CD8-positive, alpha-beta memory T cell (primary cell): Measurements from ENCODE around the gene BTN3A1. TPM values are rescaled to one million over a fixed set of nuclear protein-coding genes. Genes with fewer than 3 reads are reported as not detected.
"Not testable (repeated sequence)": the region's sequence is repeated elsewhere in the genome, so short reads cannot be mapped to it uniquely, and the experiment has no call there.

Experiments
- CTCF ChIA-PET: fragments of 350-600 bp; sonication (Branson Sonifier 250); formaldehyde crosslinking; loops from one replicate; lab custom pipeline; 2021; ENCODE audit warnings: antibody characterized with exemption; lab: Charles Lee
- POLR2A ChIA-PET: fragments of 350-600 bp; sonication (Branson Sonifier 250); formaldehyde crosslinking; loops from one replicate; lab custom pipeline; 2021; ENCODE audit warnings: antibody characterized with exemption; lab: Charles Lee
- DNase-seq, 5 donors: peaks; one replicate each; pipeline versions ENCODE4 v3.0.0 to v3.0.0-alpha.2; 2020 to 2022; ENCODE audit warnings: mixed read lengths in 1 of 5
- H3K27ac ChIP-seq: one replicate; pipeline ENCODE4 v1.7.0; 2013; ENCODE audit warnings: low read depth, mild to moderate bottlenecking, low read length, moderate library complexity
- H3K27me3 ChIP-seq: 2 replicates; pipeline ENCODE4 v1.7.0; 2013; ENCODE audit warnings: low read length, mild to moderate bottlenecking; ENCODE audit not compliant: insufficient read depth, poor library complexity, severe bottlenecking
- H3K36me3 ChIP-seq: 2 replicates; pipeline ENCODE4 v1.7.0; 2013; ENCODE audit warnings: mild to moderate bottlenecking, low read length, moderate library complexity; ENCODE audit not compliant: insufficient read depth
- H3K4me1 ChIP-seq: 2 replicates; pipeline ENCODE4 v1.7.0; 2013; ENCODE audit warnings: mild to moderate bottlenecking, low read length, moderate library complexity; ENCODE audit not compliant: insufficient read depth
- H3K4me3 ChIP-seq: 2 replicates; pipeline ENCODE4 v1.7.0; 2013; ENCODE audit warnings: mild to moderate bottlenecking, low read length
- H3K9me3 ChIP-seq: 2 replicates; pipeline ENCODE4 v1.7.0; 2013; ENCODE audit warnings: mild to moderate bottlenecking, low read length
- H3K27ac Mint-ChIP-seq, 8 donors: one replicate each; pipeline ENCODE4 v1.8.0; 2020 to 2021; ENCODE audit warnings: mixed read lengths in 8 of 8, mild to moderate bottlenecking in 6 of 8, inconsistent platforms in 3 of 8, moderate library complexity in 3 of 8
- H3K27me3 Mint-ChIP-seq, 2 donors: one replicate each; pipeline ENCODE4 v1.8.0; 2020 to 2021; ENCODE audit warnings: mixed read lengths in 2 of 2, mild to moderate bottlenecking in 1 of 2, moderate library complexity in 1 of 2
- H3K36me3 Mint-ChIP-seq, 3 donors: one replicate each; pipeline ENCODE4 v1.8.0; 2020 to 2021; ENCODE audit warnings: mixed read lengths in 3 of 3, inconsistent platforms in 1 of 3, mild to moderate bottlenecking in 1 of 3
- H3K4me1 Mint-ChIP-seq, 3 donors: one replicate each; pipeline ENCODE4 v1.8.0; 2020 to 2021; ENCODE audit warnings: mixed read lengths in 3 of 3, inconsistent platforms in 1 of 3, mild to moderate bottlenecking in 1 of 3
- H3K4me3 Mint-ChIP-seq, 7 donors: one replicate each; pipeline ENCODE4 v1.8.0; 2020 to 2021; ENCODE audit warnings: mixed read lengths in 7 of 7, mild to moderate bottlenecking in 6 of 7, moderate library complexity in 4 of 7, inconsistent platforms in 2 of 7
- H3K9me3 Mint-ChIP-seq, 5 donors: one replicate each; pipeline ENCODE4 v1.8.0; 2020 to 2022; ENCODE audit warnings: mixed read lengths in 5 of 5, mild to moderate bottlenecking in 3 of 5, moderate library complexity in 2 of 5, inconsistent platforms in 1 of 5
- polyA plus RNA-seq: library from polyadenylated mRNA; unstranded; fragments of 300-500 nt; fragmentation: Illumina TruSeq; gene quantifications from one replicate; pipeline ENCODE4 v1.2.3, GENCODE V29; 2021
- total RNA-seq, 2 experiments: library from RNA; stranded (reverse); gene quantifications; one replicate each; pipeline ENCODE4 v1.2.3, GENCODE V29; 2021

Gene BTN3A1
- total RNA-seq = 10 to 100 TPM; 30.8 to 31.5 TPM
- 85.0 TPM for polyA plus RNA-seq

GRCh38 chr6:26401987-26402658, at the start of gene BTN3A1:
BTN3A1 (plus strand) TSS chr6:26402275; CDS start chr6:26405564, 3,289 bp downstream.
- DNase-seq = peak; percentile 60 to 82 (median 77)
- peaks cover 50 to 57% (median 51%) of the 10 kb centered on the region in 3 donors for H3K4me1 Mint-ChIP-seq
- peak within 1 kb of the TSS; percentile 95 for H3K4me3 ChIP-seq
- no peaks in the 10 kb centered on the region for H3K27me3 ChIP-seq
- peaks cover 46% of the 10 kb centered on the region for H3K4me1 ChIP-seq
- H3K9me3 ChIP-seq = no peaks in the 10 kb centered on the region
- no peaks in the 10 kb centered on the region for H3K9me3 Mint-ChIP-seq
- peaks cover 16 to 51% (median 18%) of the 10 kb centered on the region in 3 donors for H3K36me3 Mint-ChIP-seq
- peak within 1 kb of the TSS; percentile 94 for H3K27ac ChIP-seq
- ChIA-PET CTCF (no interaction called here), POLR2A (no interaction called here)
- peaks cover 16% of the 10 kb centered on the region for H3K36me3 ChIP-seq
- H3K4me3 Mint-ChIP-seq = peak within 1 kb of the TSS; percentile 94 to 100 (median 97)
- H3K27ac Mint-ChIP-seq = peak within 1 kb of the TSS; percentile 97 to 100 (median 100)
- H3K27me3 Mint-ChIP-seq = no peaks in the 10 kb centered on the region

GRCh38 chr6:26352315-26352714, 49.8 kb upstream of the BTN3A1 start:
- ChIA-PET CTCF (interaction anchor here (0.8 kb wide), 1 partner anchor 170 kb away, joined by 3 read pairs; no protein-coding TSS in a partner anchor), POLR2A (no interaction called here)
- DNase-seq = no peak

GRCh38 chr6:26354162-26354561, 47.9 kb upstream of the BTN3A1 start:
- CTCF ChIA-PET = interaction anchor here (1.5 kb wide), 1 partner anchor 13 kb away, joined by 5 read pairs; no protein-coding TSS in a partner anchor
- POLR2A ChIA-PET = no interaction called here

More at GRCh38 chr6:26352315-26352714, 49.8 kb upstream of the BTN3A1 start:
- Histone ChIP-seq H3K27ac (no peak overlapping the region), H3K36me3 (no peaks in the 10 kb centered on the region), H3K4me1 (no peaks in the 10 kb centered on the region), H3K27me3 (no peaks in the 10 kb centered on the region), H3K4me3 (no peak overlapping the region), H3K9me3 (no peaks in the 10 kb centered on the region)
- H3K4me1 Mint-ChIP-seq = no peaks in the 10 kb centered on the region
- no peaks in the 10 kb centered on the region for H3K27me3 Mint-ChIP-seq
- no peaks in the 10 kb centered on the region for H3K9me3 Mint-ChIP-seq
- no peaks in the 10 kb centered on the region for H3K36me3 Mint-ChIP-seq
- no peak overlapping the region for H3K4me3 Mint-ChIP-seq
- H3K27ac Mint-ChIP-seq = no peak overlapping the region

GRCh38 chr6:26355366-26355765, 46.7 kb upstream of the BTN3A1 start:
- POLR2A ChIA-PET = no interaction called here
- CTCF ChIA-PET = no interaction called here

More at GRCh38 chr6:26354162-26354561, 47.9 kb upstream of the BTN3A1 start:
- Histone ChIP-seq H3K27me3 (no peaks in the 10 kb centered on the region), H3K9me3 (no peaks in the 10 kb centered on the region), H3K4me3 (no peak overlapping the region), H3K36me3 (no peaks in the 10 kb centered on the region), H3K4me1 (peaks cover 8% of the 10 kb centered on the region), H3K27ac (no peak overlapping the region)
- Mint-ChIP-seq H3K9me3 (no peaks in the 10 kb centered on the region), H3K36me3 (no peaks in the 10 kb centered on the region), H3K27ac (no peak overlapping the region), H3K27me3 (no peaks in the 10 kb centered on the region), H3K4me1 (peaks cover 2 to 5% (median 3%) of the 10 kb centered on the region in 3 donors), H3K4me3 (no peak overlapping the region)
- DNase-seq = no peak

GRCh38 chr6:26357543-26357942, 44.5 kb upstream of the BTN3A1 start:
- peaks cover 21 to 26% (median 22%) of the 10 kb centered on the region in 3 donors for H3K4me1 Mint-ChIP-seq
- H3K27me3 Mint-ChIP-seq, H3K4me3 Mint-ChIP-seq, CTCF ChIA-PET, H3K36me3 ChIP-seq, POLR2A ChIA-PET, H3K27ac ChIP-seq, H3K27ac Mint-ChIP-seq, H3K9me3 Mint-ChIP-seq, DNase-seq, H3K4me3 ChIP-seq, H3K36me3 Mint-ChIP-seq, H3K27me3 ChIP-seq, H3K9me3 ChIP-seq: not testable (repeated sequence)
- H3K4me1 ChIP-seq = peaks cover 25% of the 10 kb centered on the region

More at GRCh38 chr6:26355366-26355765, 46.7 kb upstream of the BTN3A1 start:
- DNase-seq = no peak
- Histone ChIP-seq H3K4me3 (no peak overlapping the region), H3K27ac (no peak overlapping the region), H3K27me3 (no peaks in the 10 kb centered on the region), H3K4me1 (peaks cover 10% of the 10 kb centered on the region), H3K36me3 (no peaks in the 10 kb centered on the region), H3K9me3 (no peaks in the 10 kb centered on the region)
- Mint-ChIP-seq H3K9me3 (no peaks in the 10 kb centered on the region), H3K4me3 (no peak overlapping the region), H3K27me3 (no peaks in the 10 kb centered on the region), H3K27ac (peak overlapping the region in 1 of 8 donors; percentile 27), H3K36me3 (no peaks in the 10 kb centered on the region), H3K4me1 (peaks cover 2 to 6% (median 4%) of the 10 kb centered on the region in 3 donors)

GRCh38 chr6:26358511-26358981, 43.5 kb upstream of the BTN3A1 start:
- POLR2A ChIA-PET = interaction anchor here (0.6 kb wide), 1 partner anchor 9 kb away, joined by 5 read pairs; no protein-coding TSS in a partner anchor
- Histone ChIP-seq H3K9me3 (no peaks in the 10 kb centered on the region), H3K4me3 (no peak overlapping the region), H3K4me1 (peaks cover 25% of the 10 kb centered on the region), H3K27me3 (no peaks in the 10 kb centered on the region), H3K36me3 (no peaks in the 10 kb centered on the region), H3K27ac (no peak overlapping the region)
- Mint-ChIP-seq H3K27ac (no peak overlapping the region), H3K9me3 (no peaks in the 10 kb centered on the region), H3K4me3 (no peak overlapping the region), H3K36me3 (peaks cover 0 to 3% (median 0%) of the 10 kb centered on the region in 3 donors), H3K4me1 (peaks cover 26 to 29% (median 29%) of the 10 kb centered on the region in 3 donors), H3K27me3 (peaks cover 0 to 1% of the 10 kb centered on the region in 2 donors)
- DNase-seq = no peak
- CTCF ChIA-PET = no interaction called here

GRCh38 chr6:26359765-26360164, 42.3 kb upstream of the BTN3A1 start:
- Histone ChIP-seq H3K4me3 (no peak overlapping the region), H3K27ac (no peak overlapping the region), H3K9me3 (no peaks in the 10 kb centered on the region), H3K36me3 (no peaks in the 10 kb centered on the region), H3K4me1 (peaks cover 35% of the 10 kb centered on the region), H3K27me3 (no peaks in the 10 kb centered on the region)
- POLR2A ChIA-PET = no interaction called here
- Mint-ChIP-seq H3K4me1 (peaks cover 26 to 29% (median 29%) of the 10 kb centered on the region in 3 donors), H3K9me3 (no peaks in the 10 kb centered on the region), H3K27me3 (peaks cover 0 to 1% of the 10 kb centered on the region in 2 donors), H3K36me3 (peaks cover 0 to 3% (median 0%) of the 10 kb centered on the region in 3 donors), H3K27ac (peak overlapping the region in 1 of 8 donors; percentile 8), H3K4me3 (no peak overlapping the region)
- DNase-seq = no peak
- CTCF ChIA-PET = no interaction called here
